ENCODE results near the gene MAP3K8.
"Not testable (repeated sequence)": the region's sequence is repeated elsewhere in the genome, so short reads cannot be mapped to it uniquely, and the experiment has no call there.

- not testable (repeated sequence) for TF ChIP-seq CTCF, POLR2A (IDR thresholded peaks at IDR 0.05)
Measured at GRCh38 chr10:30435499-30436167, 1.6 kb downstream of the MAP3K8 start.
